Ramos (cell line): ENCODE measurements around the gene TFEB.

Source experiments
- in situ Hi-C: fragments of 300-500 bp; cut with MboI; formaldehyde crosslinking; loops from one replicate; pipeline ENCODE4 v1.14.3; 2022; ENCODE audit warnings: low sequenced_read_pairs; ENCODE audit not compliant: unreplicated experiment

Gene TFEB

GRCh38 chr6:41694815-41695526, 40.4 kb downstream of the TFEB start:
- in situ Hi-C loops: no loop called here

- in situ Hi-C loops: no loop called here
Measured at GRCh38 chr6:41693281-41694240, 41.8 kb downstream of the TFEB start.

GRCh38 chr6:41692730-41693129, 42.7 kb downstream of the TFEB start:
- in situ Hi-C loops: no loop called here

GRCh38 chr6:41692080-41692675, 43.2 kb downstream of the TFEB start:
- in situ Hi-C loops: no loop called here

- in situ Hi-C loops: no loop called here
Measured at GRCh38 chr6:41691426-41692079, 43.9 kb downstream of the TFEB start.

GRCh38 chr6:41690541-41691330, 44.7 kb downstream of the TFEB start:
- in situ Hi-C loops: no loop called here

- in situ Hi-C loops: no loop called here
Measured at GRCh38 chr6:41689171-41690008, 46.0 kb downstream of the TFEB start.

GRCh38 chr6:41688256-41688965, 47.0 kb downstream of the TFEB start:
- in situ Hi-C loops: no loop called here

- in situ Hi-C loops: no loop called here
Measured at GRCh38 chr6:41687501-41688175, 47.8 kb downstream of the TFEB start.

GRCh38 chr6:41685641-41686380, 49.6 kb downstream of the TFEB start:
- in situ Hi-C loops: no loop called here

GRCh38 chr6:41684311-41685180, 50.9 kb downstream of the TFEB start:
- in situ Hi-C loops: no loop called here

GRCh38 chr6:41683523-41684310, 51.7 kb downstream of the TFEB start:
- in situ Hi-C loops: no loop called here

GRCh38 chr6:41683273-41683522, 52.2 kb downstream of the TFEB start:
- in situ Hi-C loops: no loop called here

- in situ Hi-C loops: no loop called here
Measured at GRCh38 chr6:41682497-41683272, 52.7 kb downstream of the TFEB start.

- in situ Hi-C loops: no loop called here
Measured at GRCh38 chr6:41682056-41682477, 53.3 kb downstream of the TFEB start.
